Astrocyte of the spinal cord (primary cell): ENCODE results near the gene LDLRAD4.

Experiments
- DNase-seq: peaks from one replicate; pipeline ENCODE4 v3.0.0; 2011; ENCODE audit warnings: low read depth, low spot score
- H3K4me3 ChIP-seq: 2 replicates; pipeline ENCODE4 v1.5.1; 2011; ENCODE audit warnings: low read depth, mild to moderate bottlenecking, low read length, moderate library complexity
- CTCF ChIP-seq: IDR thresholded peaks from 2 replicates; pipeline ENCODE4 v1.5.1; 2012; ENCODE audit warnings: low read depth, mild to moderate bottlenecking, low read length, inconsistent platforms
- in situ Hi-C: cut with HindIII; loops from 2 replicates; pipeline ENCODE4 v1.10.0; 2017; ENCODE audit warnings: low sequenced_read_pairs

Gene LDLRAD4

GRCh38 chr18:13315000-13315399 is 96.4 kb downstream of the LDLRAD4 start:
- TF ChIP-seq CTCF, result no peak
- in situ Hi-C loops, result no loop called here
- H3K4me3 ChIP-seq, result no peak overlapping the region
- DNase-seq, result no peak

- H3K4me3 ChIP-seq, result no peak overlapping the region
- in situ Hi-C loops, result no loop called here
- TF ChIP-seq CTCF, result no peak
- DNase-seq, result no peak
These were observed 97.5 kb downstream of the LDLRAD4 start for GRCh38 chr18:13316063-13316462.

GRCh38 chr18:13317801-13318200 is 99.2 kb downstream of the LDLRAD4 start:
- DNase-seq, result no peak
- in situ Hi-C loops, result no loop called here
- TF ChIP-seq CTCF, result no peak
- H3K4me3 ChIP-seq, result no peak overlapping the region

- no peak overlapping the region for H3K4me3 ChIP-seq
- in situ Hi-C loops, result no loop called here
- DNase-seq, result no peak
- no peak for TF ChIP-seq CTCF
These were observed 100.4 kb downstream of the LDLRAD4 start for GRCh38 chr18:13318731-13319501.

- in situ Hi-C loops, result no loop called here
- DNase-seq, result no peak
- TF ChIP-seq CTCF, result no peak
- H3K4me3 ChIP-seq, result no peak overlapping the region
These were observed 101.1 kb downstream of the LDLRAD4 start for GRCh38 chr18:13319629-13320028.

GRCh38 chr18:13320096-13320495 is 101.5 kb downstream of the LDLRAD4 start:
- DNase-seq, result no peak
- no peak overlapping the region for H3K4me3 ChIP-seq
- no peak for TF ChIP-seq CTCF
- in situ Hi-C loops, result no loop called here
